Measurements from ENCODE around the gene KAT14.

- TF ChIP-seq CTCF (IDR thresholded peaks at IDR 0.05) (no peak), POLR2A (IDR thresholded peaks at IDR 0.05) (no peak)
Observed at GRCh38 chr20:18094191-18094590, 43.5 kb upstream of the KAT14 start.
